GM12874 (cell line): ENCODE measurements around the gene XXYLT1.

Experiments
- CTCF ChIP-seq: IDR thresholded peaks from 2 replicates; pipeline ENCODE4 v1.5.1; 2011; ENCODE audit warnings: low read depth, mild to moderate bottlenecking, control low read depth, low read length, moderate library complexity; ENCODE audit not compliant: insufficient read depth

The XXYLT1 gene

GRCh38 chr3:195058336-195059005, 212.5 kb downstream of the XXYLT1 start:
- TF ChIP-seq CTCF, result no peak

GRCh38 chr3:195057716-195058115, 213.2 kb downstream of the XXYLT1 start:
- TF ChIP-seq CTCF, result no peak

GRCh38 chr3:195056506-195056905, 214.5 kb downstream of the XXYLT1 start:
- no peak for TF ChIP-seq CTCF

- TF ChIP-seq CTCF, result no peak
These were observed 216.6 kb downstream of the XXYLT1 start for GRCh38 chr3:195054311-195054710.

GRCh38 chr3:195052939-195053338, 218.0 kb downstream of the XXYLT1 start:
- no peak for TF ChIP-seq CTCF

- TF ChIP-seq CTCF, result no peak
These were observed 222.7 kb downstream of the XXYLT1 start for GRCh38 chr3:195048059-195048905.

- TF ChIP-seq CTCF, result no peak
These were observed 223.4 kb downstream of the XXYLT1 start for GRCh38 chr3:195047536-195047935.
